Ishikawa (cell line): ENCODE results near the gene SPIRE2.

Source experiments
- CEBPB ChIP-seq: IDR thresholded peaks from 2 replicates; pipeline ENCODE4 v1.6.1; 2012
- EP300 ChIP-seq: IDR thresholded peaks from 2 replicates; pipeline ENCODE4 v1.6.1; 2012; ENCODE audit warnings: borderline replicate concordance
- RAD21 ChIP-seq: IDR thresholded peaks from 2 replicates; pipeline ENCODE4 v1.6.1; 2012; ENCODE audit warnings: low read depth
- TCF12 ChIP-seq: IDR thresholded peaks from 2 replicates; pipeline ENCODE4 v1.6.1; 2012; ENCODE audit warnings: low read depth
- TEAD4 ChIP-seq: IDR thresholded peaks from 2 replicates; pipeline ENCODE4 v1.6.1; 2012
- YY1 ChIP-seq: IDR thresholded peaks from 2 replicates; pipeline ENCODE4 v1.6.1; 2012; ENCODE audit warnings: low read depth
- ZBTB7A ChIP-seq: IDR thresholded peaks from 2 replicates; pipeline ENCODE4 v1.6.1; 2012; ENCODE audit warnings: low read depth
- TF ChIP-seq, protein P1 (sequence below): IDR thresholded peaks from 2 replicates; pipeline ENCODE4 v1.6.1; 2012

GRCh38 chr16:89786474-89787364 lies 41.6 kb upstream of the SPIRE2 start:
- TF ChIP-seq TEAD4, result no peak
- TF ChIP-seq ZBTB7A, result no peak
- TF ChIP-seq EP300, result no peak
- TF ChIP-seq YY1, result no peak
- no peak for TF ChIP-seq CEBPB
- TF ChIP-seq, protein P1, sequence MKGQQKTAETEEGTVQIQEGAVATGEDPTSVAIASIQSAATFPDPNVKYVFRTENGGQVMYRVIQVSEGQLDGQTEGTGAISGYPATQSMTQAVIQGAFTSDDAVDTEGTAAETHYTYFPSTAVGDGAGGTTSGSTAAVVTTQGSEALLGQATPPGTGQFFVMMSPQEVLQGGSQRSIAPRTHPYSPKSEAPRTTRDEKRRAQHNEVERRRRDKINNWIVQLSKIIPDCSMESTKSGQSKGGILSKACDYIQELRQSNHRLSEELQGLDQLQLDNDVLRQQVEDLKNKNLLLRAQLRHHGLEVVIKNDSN, result no peak
- TF ChIP-seq TCF12, result no peak
- TF ChIP-seq RAD21, result no peak
